Embryonic facial prominence (tissue), 1 donor: ENCODE results near the gene RAD21L1.
"Not testable (repeated sequence)": the region's sequence is repeated elsewhere in the genome, so short reads cannot be mapped to it uniquely, and the experiment has no call there.

Source experiments
- DNase-seq: peaks from one replicate; pipeline ENCODE4 v3.0.0-alpha.2; 2016; ENCODE audit errors: extremely low spot score

RAD21L1 gene

DNA sequence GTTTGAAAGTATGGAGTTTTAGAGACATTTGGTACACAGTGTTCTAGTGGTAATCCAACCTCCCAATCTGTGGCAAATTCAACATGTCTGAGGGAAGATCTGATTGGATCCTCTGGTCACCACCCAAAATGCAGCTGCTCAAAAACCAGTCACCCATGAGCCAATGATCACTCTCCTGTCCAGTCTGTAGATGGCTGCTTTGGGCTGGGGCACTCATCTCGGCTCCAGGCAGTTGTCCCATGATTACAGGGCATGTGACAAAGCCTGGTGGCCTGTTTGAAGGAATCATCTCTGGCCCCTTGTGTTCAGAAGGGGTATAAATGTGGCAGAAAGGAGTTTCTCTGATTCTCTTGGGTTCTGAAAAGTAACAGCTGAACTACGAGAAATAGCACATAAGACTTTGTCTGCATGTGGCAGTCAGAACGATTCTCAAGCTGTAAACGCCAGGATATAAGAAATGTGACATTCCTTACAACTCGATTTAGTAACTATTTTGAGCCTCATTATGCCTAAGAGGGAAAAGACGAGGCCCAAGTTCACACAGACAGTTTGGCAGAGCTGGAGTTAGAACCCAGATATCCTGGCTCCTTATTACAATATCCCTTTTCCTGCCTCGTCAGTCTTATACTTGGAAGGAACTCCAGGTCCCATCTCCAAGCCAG lies 26.5 kb upstream of the RAD21L1 start:
- no peak for DNase-seq

DNA sequence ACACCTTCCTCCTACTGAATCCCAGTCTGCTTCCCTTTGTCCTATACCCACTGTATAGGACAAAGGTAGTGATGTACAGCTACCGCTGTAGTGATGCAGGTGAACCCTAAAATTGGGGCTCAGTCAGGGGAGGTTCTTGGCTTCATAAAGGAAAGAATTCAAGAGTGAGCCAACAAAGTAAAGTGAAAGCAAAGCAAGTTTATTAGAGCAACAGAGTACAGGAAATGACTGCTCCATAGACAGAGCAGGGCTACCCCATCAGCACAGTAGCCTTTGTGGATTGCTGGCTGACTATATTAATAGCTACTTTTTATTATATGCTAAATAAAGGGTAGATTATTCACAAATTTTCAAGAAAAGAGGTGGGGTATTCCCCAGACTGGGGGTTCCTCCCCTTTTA lies 25.9 kb upstream of the RAD21L1 start:
- DNase-seq: no peak

DNA sequence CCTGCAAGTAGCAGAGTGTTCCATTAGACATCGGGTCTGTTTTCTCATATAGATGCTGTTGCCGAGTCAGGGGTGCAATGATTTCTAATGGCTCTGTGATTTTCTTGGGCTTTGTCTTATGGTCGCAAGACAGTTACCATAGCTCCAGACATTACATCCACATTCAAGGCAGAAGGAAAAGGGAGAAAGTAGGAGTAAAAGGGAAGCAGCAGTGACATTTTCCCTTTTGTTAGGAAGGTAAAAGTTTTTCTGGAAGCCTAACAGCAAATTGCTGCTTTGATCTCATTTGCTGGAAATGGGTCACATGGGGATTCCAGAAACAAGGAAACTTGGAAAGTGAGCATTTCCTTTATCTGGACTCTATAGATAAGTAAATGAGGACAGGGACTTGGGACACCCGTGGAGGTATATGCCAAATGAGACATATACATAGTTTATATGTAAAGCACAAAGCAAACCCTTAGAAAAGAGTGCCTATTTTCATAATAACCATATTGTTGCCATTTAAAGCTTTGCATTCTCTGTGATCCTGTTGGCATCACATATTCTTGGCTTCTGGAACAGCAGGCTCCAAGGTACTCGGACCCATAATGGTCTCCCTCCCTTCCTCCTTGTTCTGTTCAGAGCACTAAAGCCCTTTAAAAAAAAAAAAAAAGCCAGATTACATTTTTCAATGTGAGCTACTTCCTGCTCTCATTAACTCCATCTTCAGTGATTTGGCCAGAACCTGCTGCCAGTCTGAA lies 22.9 kb upstream of the RAD21L1 start, which contains the start of gene C20orf202:
Gene C20orf202, plus strand, starts transcription at position 693 of the 743 bp plus-strand sequence. CDS start 132 bp downstream, outside the sequence.
- no peak for DNase-seq

- DNase-seq: no peak
Observed at GRCh38 chr20:1203630-1204029, 22.2 kb upstream of the RAD21L1 start.

DNA sequence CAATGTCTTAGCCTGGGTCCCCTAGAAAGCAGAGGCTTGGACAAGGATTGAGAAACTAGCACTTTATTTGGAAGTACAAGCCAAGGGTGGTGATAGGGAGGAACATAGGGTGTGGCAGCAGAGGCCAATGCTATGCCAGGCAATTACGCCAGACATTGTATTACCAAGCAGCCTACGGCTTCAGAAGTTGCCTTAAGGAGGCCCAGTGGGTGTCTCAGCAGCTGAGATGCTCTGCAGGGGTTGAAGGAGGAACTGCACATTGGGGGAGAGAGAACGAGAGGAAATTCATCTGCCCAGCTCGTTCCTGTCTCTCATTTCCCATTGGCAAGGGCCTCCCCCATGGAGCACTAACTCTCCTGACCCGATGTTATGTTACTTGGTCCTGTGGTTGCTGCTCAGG lies 21.7 kb upstream of the RAD21L1 start:
- no peak for DNase-seq

DNA sequence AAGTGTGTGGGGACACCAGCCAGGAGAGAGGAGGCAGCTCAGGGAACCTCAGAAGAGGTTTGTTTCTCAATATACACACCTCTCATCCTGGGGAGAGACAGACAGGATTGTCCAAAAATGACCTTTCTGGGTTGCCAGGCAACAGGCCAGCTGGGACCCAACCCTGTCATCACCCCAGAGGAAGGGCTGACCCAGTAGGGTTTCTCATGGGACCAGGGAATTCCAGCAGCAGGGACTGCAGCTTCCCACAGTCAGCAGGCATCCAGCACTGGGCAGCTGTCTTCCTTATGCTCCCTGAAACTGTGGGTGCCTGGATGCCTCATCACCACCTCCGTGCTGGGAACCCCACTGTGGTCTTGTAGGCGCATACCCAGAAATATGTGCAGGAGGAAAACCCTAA lies 21.3 kb upstream of the RAD21L1 start:
- no peak for DNase-seq

GRCh38 chr20:1205802-1206201 lies 20.0 kb upstream of the RAD21L1 start:
- no peak for DNase-seq

GRCh38 chr20:1206366-1207148 lies 19.3 kb upstream of the RAD21L1 start:
- no peak for DNase-seq

DNA sequence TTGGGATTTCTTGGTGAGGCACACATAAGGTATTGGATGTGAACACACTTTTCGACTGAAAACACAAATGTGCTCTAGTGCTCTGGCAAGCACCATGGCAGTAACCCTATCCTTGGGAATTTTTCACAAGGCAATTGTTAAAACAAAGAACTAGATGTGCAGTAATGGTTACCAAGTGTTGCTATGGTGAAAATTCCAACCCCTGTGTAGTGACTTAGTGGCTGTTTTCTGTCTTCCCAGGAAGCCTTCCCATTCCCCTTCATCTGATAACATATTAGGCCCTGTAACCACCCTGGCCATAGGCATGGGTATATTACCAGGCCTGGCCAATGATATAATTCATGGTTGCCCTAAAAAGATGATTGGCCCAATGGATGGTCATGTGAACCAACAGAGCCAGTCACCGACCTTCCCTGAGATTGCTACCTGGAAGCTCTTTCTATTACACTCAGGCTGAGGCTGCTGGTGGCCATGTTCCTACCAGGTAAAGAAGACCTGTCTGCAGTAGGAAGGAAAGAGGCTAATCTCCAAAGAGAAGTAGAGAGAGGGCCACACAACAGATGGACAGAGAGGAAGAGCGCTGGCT lies 18.5 kb upstream of the RAD21L1 start:
- DNase-seq: no peak

DNA sequence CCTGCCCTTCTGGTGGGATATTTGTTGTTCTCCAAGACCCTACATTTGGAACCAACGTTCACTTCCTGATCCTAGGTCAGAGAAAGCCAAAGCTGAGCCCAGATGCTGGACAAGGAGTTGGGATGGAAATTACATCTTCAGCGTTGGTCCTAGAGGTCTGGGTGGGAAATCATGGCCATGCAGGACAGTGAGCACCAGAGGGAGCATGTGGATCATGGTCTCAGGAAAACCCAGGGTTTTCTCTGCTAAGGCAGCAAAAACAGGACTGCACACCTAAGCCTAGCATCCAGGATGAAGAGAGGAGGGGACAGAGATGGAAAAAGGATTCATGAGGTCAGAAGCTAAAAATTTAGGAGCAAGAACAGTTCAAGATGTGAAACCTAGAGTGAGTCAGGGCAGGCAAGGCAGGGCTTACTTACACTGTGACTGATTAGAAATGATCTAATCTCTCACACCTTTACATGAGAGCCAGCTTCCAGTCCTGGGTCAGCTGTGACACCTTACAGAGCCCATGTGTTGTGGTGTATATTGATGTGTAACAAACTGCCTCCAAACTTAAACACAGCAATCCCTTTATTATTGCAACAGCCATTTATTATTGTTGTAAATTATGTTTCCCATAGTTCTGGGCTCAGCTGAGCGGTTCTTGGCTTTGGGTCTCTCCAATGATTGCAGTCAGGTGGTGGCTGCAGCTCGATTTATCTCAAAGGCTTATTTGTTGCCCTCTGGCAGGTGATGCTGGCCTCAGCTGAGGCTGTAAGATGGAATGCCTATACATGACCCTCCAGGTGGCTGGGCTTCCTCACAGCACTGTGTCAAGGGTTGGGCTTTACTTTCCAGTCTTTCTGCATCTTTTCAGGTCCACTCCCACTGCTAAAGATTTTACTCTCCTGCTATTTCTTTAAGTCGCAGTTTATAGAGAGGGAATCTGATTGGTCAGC lies 16.1 kb upstream of the RAD21L1 start:
- DNase-seq: no peak

DNA sequence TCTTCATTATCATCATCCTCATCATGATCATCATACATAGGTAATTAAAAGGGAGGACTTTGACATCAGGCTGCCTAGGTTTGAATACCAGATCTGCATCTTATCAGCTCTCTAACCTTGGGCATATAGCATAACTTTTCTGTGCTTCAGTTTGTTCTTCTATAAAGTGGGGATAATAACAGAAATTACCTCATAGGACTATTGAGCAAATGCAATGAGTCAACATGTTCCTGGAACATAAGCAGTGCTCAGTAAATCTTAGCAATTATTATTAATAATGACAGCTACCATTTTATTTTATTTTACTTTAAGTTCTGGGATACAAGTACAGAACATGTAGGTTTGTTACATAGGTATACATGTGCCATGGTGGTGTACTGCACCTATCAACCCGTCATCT lies 15.3 kb upstream of the RAD21L1 start:
- DNase-seq: no peak

- DNase-seq: no peak
Observed at GRCh38 chr20:1212023-1212422, 13.8 kb upstream of the RAD21L1 start.

GRCh38 chr20:1212607-1213396 lies 13.0 kb upstream of the RAD21L1 start:
- no peak for DNase-seq

GRCh38 chr20:1214838-1215261 lies 11.0 kb upstream of the RAD21L1 start:
- DNase-seq: no peak

- no peak for DNase-seq
Observed at GRCh38 chr20:1215386-1216170, 10.3 kb upstream of the RAD21L1 start.

DNA sequence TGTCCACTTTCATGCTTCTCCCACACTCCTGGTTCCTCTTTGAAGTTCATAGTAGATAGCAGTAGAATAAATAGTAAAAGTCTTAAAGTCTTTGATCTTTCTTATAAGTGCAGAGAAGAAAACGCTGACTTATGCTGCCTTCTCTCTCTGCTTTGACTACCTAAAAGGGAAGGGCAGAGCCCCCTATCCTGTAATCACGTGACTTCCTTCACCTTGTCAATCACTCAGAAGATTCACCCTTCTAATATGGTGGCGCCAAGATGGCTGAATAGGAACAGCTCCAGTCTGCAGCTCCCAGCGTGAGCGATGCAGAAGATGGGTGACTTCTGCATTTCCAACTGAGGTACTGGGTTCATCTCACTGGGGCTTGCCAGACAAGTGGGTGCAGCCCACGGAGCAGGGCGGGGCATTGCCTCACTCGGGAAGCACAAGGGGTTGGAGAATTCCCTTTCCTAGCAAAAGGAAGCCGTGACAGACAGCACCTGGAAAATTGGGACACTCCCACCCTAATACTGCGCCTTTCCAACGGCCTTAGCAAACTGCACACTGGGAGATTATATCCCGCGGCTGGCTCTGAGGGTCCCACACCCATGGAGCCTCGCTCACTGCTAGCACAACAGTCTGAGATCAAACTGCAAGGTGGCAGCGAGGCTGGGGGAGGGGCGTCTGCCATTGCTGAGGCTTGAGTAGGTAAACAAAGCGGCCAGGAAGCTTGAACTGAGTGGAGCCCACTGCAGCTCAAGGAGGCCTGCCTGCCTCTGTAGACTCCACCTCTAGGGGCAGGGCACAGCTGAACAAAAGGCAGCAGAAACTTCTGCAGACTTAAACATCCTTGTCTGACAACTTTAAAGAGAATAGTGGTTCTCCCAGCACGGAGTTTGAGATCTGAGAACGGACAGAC lies 9.1 kb upstream of the RAD21L1 start:
- DNase-seq: not testable (repeated sequence)

DNA sequence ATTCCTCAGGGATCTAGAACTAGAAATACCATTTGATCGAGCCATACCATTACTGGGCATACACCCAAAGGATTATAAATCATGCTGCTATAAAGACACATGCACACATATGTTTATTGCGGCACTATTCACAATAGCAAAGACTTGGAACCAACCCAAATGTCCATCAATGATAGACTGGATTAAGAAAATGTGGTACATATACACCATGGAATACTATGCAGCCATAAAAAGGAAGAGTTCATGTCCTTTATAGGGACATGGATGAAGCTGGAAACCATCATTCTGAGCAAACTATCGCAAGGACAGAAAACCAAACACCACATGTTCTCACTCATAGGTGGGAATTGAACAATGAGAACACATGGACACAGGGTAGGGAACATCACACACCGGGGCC lies 3.1 kb upstream of the RAD21L1 start:
- not testable (repeated sequence) for DNase-seq

GRCh38 chr20:1224205-1224890 lies 1.5 kb upstream of the RAD21L1 start:
- no peak for DNase-seq
